Urinary bladder (tissue), 4 donors: ENCODE data around the gene BBS5. TPM values are rescaled to one million over a fixed set of nuclear protein-coding genes. Genes with fewer than 3 reads are reported as not detected.
"Not testable (repeated sequence)": the region's sequence is repeated elsewhere in the genome, so short reads cannot be mapped to it uniquely, and the experiment has no call there.

ENCODE experiments used
- DNase-seq: peaks from one replicate; pipeline ENCODE4 v3.0.0-alpha.2; 2015; ENCODE audit errors: extremely low spot score
- H3K27ac ChIP-seq: one replicate; pipeline ENCODE4 v1.5.1; 2013; ENCODE audit warnings: low read depth, mild to moderate bottlenecking, moderate library complexity
- H3K36me3 ChIP-seq: one replicate; pipeline ENCODE4 v1.6.1; 2013; ENCODE audit warnings: mild to moderate bottlenecking, moderate library complexity; ENCODE audit not compliant: insufficient read depth
- H3K4me1 ChIP-seq: one replicate; pipeline ENCODE4 v1.6.1; 2013; ENCODE audit warnings: mild to moderate bottlenecking, moderate library complexity; ENCODE audit not compliant: insufficient read depth
- H3K4me3 ChIP-seq: one replicate; pipeline ENCODE4 v1.5.1; 2013; ENCODE audit warnings: low read depth, low read length
- WGBS: extraction: QIAGEN DNeasy Blood & Tissue Kit; methylation state at CpG from one replicate; pipeline ENCODE4 v1.1.7; 2013; 5-methylcytosine and 5-hydroxymethylcytosine counted together
- polyA plus RNA-seq: library from polyadenylated mRNA; stranded (reverse); fragments of 200-250 nt; gene quantifications from one replicate; pipeline ENCODE4 v1.2.3, GENCODE V29; 2013
- total RNA-seq: library from RNA; depleted of rRNA; stranded (reverse); fragments of >200 nt; gene quantifications from one replicate; pipeline ENCODE4 v1.2.3, GENCODE V29; 2014
- donor health status: healthy with polysubstance abuse.
- donor health status: healthy.

Gene BBS5
- total and polyA plus RNA-seq, 2 donors: 9.5 to 13.8 TPM

DNA sequence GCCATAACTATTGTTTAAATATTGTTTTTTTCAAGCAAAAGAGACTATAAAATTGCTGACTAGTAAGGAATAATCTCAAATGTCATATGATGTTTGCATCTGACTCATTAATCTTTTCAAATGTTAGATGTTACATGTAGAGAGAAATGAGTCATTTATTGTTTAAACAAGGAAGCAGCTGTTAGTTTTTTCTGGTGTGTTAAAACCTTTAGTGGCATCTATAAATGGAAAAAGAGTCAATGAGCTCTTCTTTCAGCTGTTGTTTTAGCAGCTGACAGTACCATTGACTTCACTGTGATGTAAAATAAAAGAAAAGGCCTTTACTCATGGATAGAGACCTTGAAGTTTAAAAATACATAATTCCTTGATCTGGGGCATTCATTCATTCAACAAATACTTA, 28.4 kb downstream of the BBS5 start:
- no peaks in the 10 kb centered on the region for H3K36me3 ChIP-seq
- H3K4me3 ChIP-seq: no peak overlapping the region
- no peak for DNase-seq
- H3K4me1 ChIP-seq: peaks cover 2% of the 10 kb centered on the region
- H3K27ac ChIP-seq: no peak overlapping the region

DNA sequence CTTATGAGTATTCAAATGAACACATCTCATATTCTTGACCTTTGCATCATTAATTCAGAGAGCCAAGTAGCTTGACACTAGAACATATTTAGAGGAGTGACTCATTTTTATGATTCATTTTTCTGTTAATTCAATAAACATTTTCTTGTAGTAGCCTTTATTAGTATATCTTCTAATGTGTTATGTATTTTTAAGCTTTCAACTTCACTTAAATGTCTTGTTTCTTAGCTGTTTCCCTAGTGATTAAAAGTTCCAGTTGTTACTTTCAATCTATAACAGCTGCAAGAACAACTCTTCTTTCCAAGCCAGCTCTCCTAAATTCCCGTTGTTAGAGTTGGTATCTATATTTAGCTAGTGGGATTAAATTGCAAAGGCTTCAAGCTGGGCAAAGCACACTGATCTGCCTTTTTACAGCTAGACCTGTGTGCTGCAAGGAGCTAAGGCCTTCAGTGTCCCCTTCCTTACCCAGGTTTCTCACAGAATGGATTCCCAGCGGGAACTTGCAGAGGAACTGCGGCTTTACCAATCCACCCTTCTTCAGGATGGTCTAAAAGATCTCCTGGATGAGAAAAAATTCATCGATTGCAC, 30.1 kb downstream of the BBS5 start, which contains the start of gene KLHL41:
KLHL41 (plus strand) TSS at position 405 of the 588 bp plus-strand sequence; CDS start at position 482, 77 bp downstream.
- Histone ChIP-seq H3K36me3 (no peaks in the 10 kb centered on the region), H3K27ac (no peak within 1 kb of the TSS), H3K4me3 (no peak within 1 kb of the TSS), H3K4me1 (peaks cover 2% of the 10 kb centered on the region)
- WGBS: 56% methylated on average over 4 of the region's 4 CpGs
- DNase-seq: no peak

DNA sequence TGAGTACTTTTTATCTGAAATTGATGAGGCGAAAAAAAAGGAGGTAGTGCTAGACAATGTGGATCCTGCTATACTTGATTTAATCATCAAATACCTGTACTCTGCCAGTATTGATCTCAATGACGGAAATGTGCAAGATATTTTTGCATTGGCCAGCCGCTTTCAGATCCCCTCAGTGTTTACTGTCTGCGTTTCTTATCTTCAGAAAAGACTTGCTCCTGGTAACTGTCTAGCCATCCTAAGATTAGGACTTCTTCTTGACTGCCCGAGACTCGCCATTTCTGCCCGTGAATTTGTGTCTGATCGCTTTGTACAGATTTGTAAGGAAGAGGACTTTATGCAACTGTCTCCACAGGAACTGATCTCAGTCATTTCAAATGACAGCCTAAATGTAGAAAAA, 30.7 kb downstream of the BBS5 start:
- WGBS: 60% methylated on average over 8 of the region's 8 CpGs
- no peaks in the 10 kb centered on the region for H3K36me3 ChIP-seq
- no peak for DNase-seq
- H3K4me1 ChIP-seq: peaks cover 2% of the 10 kb centered on the region
- no peak overlapping the region for H3K4me3 ChIP-seq
- H3K27ac ChIP-seq: no peak overlapping the region

DNA sequence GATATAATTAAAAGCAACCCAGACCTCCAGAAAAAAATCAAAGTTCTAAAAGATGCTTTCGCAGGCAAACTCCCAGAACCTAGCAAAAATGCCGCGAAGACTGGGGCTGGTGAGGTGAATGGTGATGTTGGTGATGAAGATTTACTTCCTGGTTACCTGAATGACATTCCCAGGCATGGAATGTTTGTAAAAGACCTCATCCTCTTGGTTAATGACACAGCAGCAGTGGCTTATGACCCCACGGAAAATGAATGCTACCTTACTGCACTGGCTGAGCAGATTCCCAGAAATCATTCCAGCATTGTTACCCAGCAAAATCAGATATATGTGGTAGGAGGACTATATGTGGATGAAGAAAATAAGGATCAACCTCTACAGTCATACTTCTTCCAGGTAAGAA, 31.2 kb downstream of the BBS5 start:
- Histone ChIP-seq H3K27ac (no peak overlapping the region), H3K4me3 (no peak overlapping the region), H3K4me1 (peaks cover 2% of the 10 kb centered on the region), H3K36me3 (no peaks in the 10 kb centered on the region)
- 95% methylated on average over 4 of the region's 4 CpGs for WGBS
- no peak for DNase-seq

- H3K27ac ChIP-seq: no peak overlapping the region
- WGBS: 57% methylated on average over 1 of the region's 1 CpG
- peaks cover 2% of the 10 kb centered on the region for H3K4me1 ChIP-seq
- no peak overlapping the region for H3K4me3 ChIP-seq
- no peak for DNase-seq
- H3K36me3 ChIP-seq: no peaks in the 10 kb centered on the region
Observed at GRCh38 chr2:169511818-169512217, 32.5 kb downstream of the BBS5 start.

DNA sequence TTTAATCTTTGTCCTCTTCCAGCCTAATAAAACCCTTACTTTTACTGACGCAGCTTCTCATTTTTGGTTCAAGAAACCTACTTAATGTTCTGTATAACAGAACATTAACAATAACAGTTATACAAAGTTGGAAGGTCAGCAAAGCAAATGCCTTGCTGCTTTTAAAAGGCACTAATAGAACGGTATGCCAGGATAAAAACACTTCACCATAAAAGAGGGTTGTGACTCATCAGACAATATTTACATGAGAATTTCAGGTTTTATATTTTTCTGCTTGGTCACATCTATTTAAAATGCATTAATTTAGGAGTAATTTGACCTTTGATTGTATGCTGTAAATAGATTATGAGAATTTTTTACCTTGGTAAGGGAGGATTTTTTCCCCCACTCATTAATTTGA, 33.2 kb downstream of the BBS5 start:
- H3K4me1 ChIP-seq: peaks cover 2% of the 10 kb centered on the region
- no peaks in the 10 kb centered on the region for H3K36me3 ChIP-seq
- no peak overlapping the region for H3K27ac ChIP-seq
- DNase-seq: no peak
- WGBS: 36% methylated on average over 2 of the region's 2 CpGs
- no peak overlapping the region for H3K4me3 ChIP-seq

- Histone ChIP-seq H3K4me3 (no peak overlapping the region), H3K36me3 (no peaks in the 10 kb centered on the region), H3K4me1 (peaks cover 2% of the 10 kb centered on the region), H3K27ac (no peak overlapping the region)
- 96% methylated on average over 1 of the region's 1 CpG for WGBS
- DNase-seq: no peak
Observed at GRCh38 chr2:169513094-169513493, 33.8 kb downstream of the BBS5 start.

- 72% methylated on average over 3 of the region's 3 CpGs for WGBS
- DNase-seq: no peak
- no peak overlapping the region for H3K27ac ChIP-seq
- H3K4me3 ChIP-seq: no peak overlapping the region
- peaks cover 2% of the 10 kb centered on the region for H3K4me1 ChIP-seq
- H3K36me3 ChIP-seq: no peaks in the 10 kb centered on the region
Observed at GRCh38 chr2:169513926-169514325, 34.6 kb downstream of the BBS5 start.

DNA sequence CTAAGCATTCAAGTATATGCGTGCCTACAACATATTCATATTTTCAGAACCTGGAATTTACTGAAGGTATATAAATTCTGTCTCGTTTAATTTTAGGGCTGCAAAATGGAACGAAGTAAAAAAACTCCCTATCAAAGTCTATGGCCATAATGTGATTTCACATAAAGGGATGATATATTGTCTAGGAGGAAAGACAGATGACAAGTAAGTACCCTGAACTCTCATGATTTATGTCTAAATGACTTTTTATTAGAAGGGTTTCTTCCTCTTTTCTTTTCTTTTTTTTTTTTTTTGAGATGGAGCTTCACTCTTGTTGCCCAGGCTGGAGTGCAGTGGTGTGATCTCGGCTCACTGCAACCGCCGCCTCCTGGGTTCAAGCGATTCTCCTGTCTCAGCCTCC, 35.5 kb downstream of the BBS5 start:
- not testable (repeated sequence) for H3K4me1 ChIP-seq, H3K36me3 ChIP-seq, H3K27ac ChIP-seq, H3K4me3 ChIP-seq, DNase-seq
- WGBS: 93% methylated on average over 7 of the region's 7 CpGs

GRCh38 chr2:169516488-169516995, 37.2 kb downstream of the BBS5 start:
- not testable (repeated sequence) for H3K27ac ChIP-seq, H3K36me3 ChIP-seq, H3K4me1 ChIP-seq, H3K4me3 ChIP-seq, DNase-seq
- 94% methylated on average over 10 of the region's 10 CpGs for WGBS

- no peak overlapping the region for H3K4me3 ChIP-seq
- H3K27ac ChIP-seq: no peak overlapping the region
- no peaks in the 10 kb centered on the region for H3K36me3 ChIP-seq
- H3K4me1 ChIP-seq: no peaks in the 10 kb centered on the region
- no peak for DNase-seq
Observed at GRCh38 chr2:169520896-169521295, 41.6 kb downstream of the BBS5 start.

DNA sequence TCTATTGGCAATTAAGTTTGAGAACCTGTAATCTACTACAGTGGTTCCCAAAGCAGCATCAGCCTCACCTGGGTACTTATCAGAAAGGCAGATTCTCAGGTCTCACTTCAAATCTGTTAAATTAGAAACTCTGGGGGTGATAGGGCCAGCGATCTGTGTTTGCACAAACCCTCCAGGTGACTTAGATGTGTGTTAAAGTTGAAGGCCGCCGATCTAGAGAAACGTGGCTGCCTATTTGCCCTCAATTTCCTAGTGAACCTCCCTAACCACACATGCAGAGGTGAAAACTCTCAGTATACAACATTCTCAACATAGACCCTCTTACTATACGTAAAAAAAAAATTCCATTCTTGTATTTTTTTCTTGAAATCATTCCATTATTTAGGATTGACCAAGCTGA, 44.4 kb downstream of the BBS5 start:
- no peak overlapping the region for H3K4me3 ChIP-seq
- 67% methylated on average over 5 of the region's 5 CpGs for WGBS
- H3K27ac ChIP-seq: no peak overlapping the region
- no peaks in the 10 kb centered on the region for H3K4me1 ChIP-seq
- DNase-seq: no peak
- H3K36me3 ChIP-seq: no peaks in the 10 kb centered on the region

- 74% methylated on average over 2 of the region's 2 CpGs for WGBS
- Histone ChIP-seq H3K27ac (no peak overlapping the region), H3K4me1 (no peaks in the 10 kb centered on the region), H3K4me3 (no peak overlapping the region), H3K36me3 (no peaks in the 10 kb centered on the region)
- DNase-seq: no peak
Observed at GRCh38 chr2:169525434-169525833, 46.1 kb downstream of the BBS5 start.

DNA sequence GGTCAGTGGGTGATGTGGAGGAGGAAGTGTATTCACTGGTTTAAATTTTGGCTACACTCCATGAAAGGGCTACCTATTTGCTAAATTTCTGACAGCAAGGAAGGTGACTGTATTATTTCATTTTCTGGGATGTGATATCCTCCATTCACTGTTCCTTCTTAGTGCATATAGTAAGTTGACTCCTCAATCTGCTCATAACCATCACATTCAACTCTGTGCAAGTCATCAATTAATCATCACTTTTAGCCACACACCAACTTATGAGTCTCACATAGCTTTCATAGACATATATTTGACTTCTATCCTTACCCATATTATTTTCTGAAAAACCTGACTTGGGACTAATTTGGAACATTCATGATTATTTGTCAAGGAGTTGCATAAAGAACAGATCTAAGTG, 47.2 kb downstream of the BBS5 start:
- Histone ChIP-seq H3K4me1 (no peaks in the 10 kb centered on the region), H3K36me3 (no peaks in the 10 kb centered on the region), H3K4me3 (no peak overlapping the region), H3K27ac (no peak overlapping the region)
- no peak for DNase-seq

- Histone ChIP-seq H3K36me3 (no peaks in the 10 kb centered on the region), H3K4me1 (no peaks in the 10 kb centered on the region), H3K4me3 (no peak overlapping the region), H3K27ac (no peak overlapping the region)
- DNase-seq: no peak
- 15% methylated on average over 2 of the region's 2 CpGs for WGBS
Observed at GRCh38 chr2:169528271-169528701, 49.0 kb downstream of the BBS5 start.
